GM15510 (cell line): ENCODE measurements around the gene PELI3.

Experiments used
- POLR2A ChIP-seq: IDR thresholded peaks from 3 replicates; pipeline ENCODE4 v1.6.1; 2011; ENCODE audit warnings: borderline replicate concordance; ENCODE audit not compliant: insufficient read length; ENCODE audit errors: extremely low read depth

The PELI3 gene

GRCh38 chr11:66510271-66510989 is 43.7 kb downstream of the PELI3 start, which contains the start of gene BBS1:
Gene BBS1, plus strand, starts transcription at chr11:66510635. Its CDS starts 25 bp downstream, at chr11:66510660.
- peak; percentile 48 for TF ChIP-seq POLR2A

DNA sequence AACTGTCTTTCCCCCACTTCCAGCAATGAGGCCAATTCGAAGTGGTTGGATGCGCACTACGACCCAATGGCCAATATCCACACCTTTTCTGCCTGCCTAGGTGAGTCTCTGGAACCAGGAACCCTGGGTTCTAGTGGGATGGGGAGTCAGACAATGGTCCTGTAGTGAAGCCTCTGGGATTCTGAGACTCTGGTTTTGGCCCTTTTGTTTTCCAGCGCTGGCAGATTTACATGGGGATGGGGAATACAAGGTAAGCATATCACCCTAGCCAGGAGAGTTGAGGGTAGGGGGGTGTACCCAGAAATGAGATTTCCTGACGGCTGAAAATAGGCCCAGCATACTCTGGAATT is 44.3 kb downstream of the PELI3 start:
- TF ChIP-seq POLR2A, result no peak

DNA sequence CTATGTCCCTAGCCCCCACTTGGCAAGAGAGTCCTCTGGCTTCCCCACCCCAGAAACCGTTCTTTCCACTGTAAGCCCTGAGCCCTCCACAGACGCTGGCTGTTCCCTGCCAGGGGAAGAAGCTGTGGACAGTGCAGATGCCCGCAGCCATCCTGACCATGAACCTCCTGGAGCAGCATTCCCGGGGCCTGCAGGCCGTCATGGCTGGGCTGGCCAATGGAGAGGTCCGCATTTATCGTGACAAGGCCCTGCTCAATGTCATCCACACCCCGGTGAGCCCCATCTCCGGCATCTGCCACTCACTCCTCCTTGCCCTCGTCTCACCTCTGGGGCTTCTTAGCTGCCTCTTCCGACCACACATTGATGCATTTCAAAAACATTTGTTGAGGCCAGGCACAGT is 56.9 kb downstream of the PELI3 start:
- TF ChIP-seq POLR2A, result no peak

DNA sequence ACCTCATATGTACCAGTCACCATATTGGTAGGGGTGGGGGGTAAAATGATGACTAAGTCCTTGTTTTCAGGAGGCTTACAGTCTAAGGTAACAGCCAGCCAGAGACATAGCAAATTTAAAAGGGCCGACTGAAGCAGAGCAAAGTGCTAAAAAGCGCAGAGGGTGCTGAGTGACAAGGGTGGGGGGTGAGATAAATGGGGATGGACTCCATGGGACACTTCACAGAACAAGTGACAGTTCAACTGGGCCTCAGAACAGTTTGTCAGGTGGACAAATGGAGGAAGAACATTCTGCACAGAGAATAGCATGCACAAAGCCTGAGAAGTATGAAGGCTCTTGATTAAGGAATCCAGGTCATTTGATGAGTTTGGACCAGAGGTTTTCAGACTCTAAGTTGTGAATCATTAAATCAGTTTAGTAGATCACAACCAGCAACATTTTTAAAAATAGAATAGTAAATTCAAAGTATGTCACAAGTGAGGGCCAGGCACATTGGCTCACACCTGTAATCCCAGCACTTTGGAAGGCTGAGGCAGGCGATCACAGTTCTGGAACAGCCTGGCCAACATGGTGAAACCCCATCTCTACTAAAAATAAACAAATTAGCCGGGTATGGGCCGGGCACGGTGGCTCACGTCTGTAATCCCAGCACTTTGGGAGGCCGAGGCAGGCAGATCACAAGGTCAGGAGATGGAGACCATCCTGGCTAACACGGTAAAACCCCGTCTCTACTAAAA is 57.8 kb downstream of the PELI3 start:
- TF ChIP-seq POLR2A, result no peak
